Activated CD8-positive, alpha-beta T cell treated with anti-CD3 and anti-CD28 coated beads for 36 hours (primary cell): ENCODE measurements around the gene IMMT. TPM values are rescaled to one million over a fixed set of nuclear protein-coding genes. Genes with fewer than 3 reads are reported as not detected.
A peak's percentile ranks its signal among the peaks of the same experiment; 100 is the strongest.

ENCODE experiments used
- ATAC-seq: fragments of 200-7000 bp; cut with Tn5 transposase; one replicate; pipeline ENCODE4 v1.10.0; 2021; ENCODE audit warnings: mild to moderate bottlenecking, moderate library complexity
- CTCF ChIA-PET: fragments of 350-600 bp; sonication (Branson Sonifier 250); formaldehyde crosslinking; loops from one replicate; lab custom pipeline; 2021; ENCODE audit warnings: antibody characterized with exemption; lab: Charles Lee
- POLR2A ChIA-PET: fragments of 350-600 bp; sonication (Branson Sonifier 250); formaldehyde crosslinking; loops from one replicate; lab custom pipeline; 2021; ENCODE audit warnings: antibody characterized with exemption; lab: Charles Lee
- DNase-seq: peaks from one replicate; pipeline ENCODE4 v3.0.0-alpha.2; 2020
- H3K27ac Mint-ChIP-seq: one replicate; pipeline ENCODE4 v1.8.0; 2021; ENCODE audit warnings: mild to moderate bottlenecking, mixed read lengths
- H3K27me3 Mint-ChIP-seq: one replicate; pipeline ENCODE4 v1.8.0; 2021; ENCODE audit warnings: mixed read lengths
- H3K36me3 Mint-ChIP-seq: one replicate; pipeline ENCODE4 v1.8.0; 2021; ENCODE audit warnings: low read depth, mixed read lengths
- H3K4me1 Mint-ChIP-seq: one replicate; pipeline ENCODE4 v1.8.0; 2021; ENCODE audit warnings: low read depth, mixed read lengths
- H3K4me3 Mint-ChIP-seq: one replicate; pipeline ENCODE4 v1.8.0; 2021; ENCODE audit warnings: mild to moderate bottlenecking, moderate library complexity, mixed read lengths
- H3K9me3 Mint-ChIP-seq: one replicate; pipeline ENCODE4 v1.8.0; 2021; ENCODE audit warnings: mixed read lengths
- intact Hi-C: fragments of 100-400 bp; cut with micrococcal nuclease; formaldehyde crosslinking; loops from one replicate; pipeline ENCODE4 v1.10.0; 2022
- total RNA-seq, 2 experiments: library from RNA; stranded (reverse); gene quantifications; one replicate each; pipeline ENCODE4 v1.2.3, GENCODE V29; 2021
- TF ChIP-seq, protein P1 (sequence below): fragments of 200-600 bp; IDR thresholded peaks from one replicate; pipeline ENCODE4 v1.8.0; 2022; ENCODE audit warnings: antibody characterized with exemption, mild to moderate bottlenecking

The IMMT gene
- total RNA-seq, 2 experiments from 2014 or later, result 143 to 144 TPM

DNA sequence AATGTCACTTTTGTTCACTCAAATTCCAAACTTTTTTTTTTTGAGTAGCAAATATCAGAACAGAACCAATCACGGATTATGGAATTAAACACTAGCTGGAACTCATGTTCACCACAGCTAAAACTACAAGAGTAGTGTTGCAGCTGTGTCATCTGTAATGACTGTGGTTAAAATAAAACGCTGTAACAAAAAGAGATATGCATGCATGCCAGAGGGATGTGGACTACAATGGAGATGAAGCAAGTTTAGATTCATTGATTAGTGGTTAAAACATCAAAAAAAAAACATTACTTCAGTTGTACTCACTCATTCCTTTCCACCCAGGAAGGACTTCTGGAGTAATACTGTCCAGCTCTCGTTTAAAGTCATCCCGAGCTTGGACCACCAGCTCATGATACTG lies 37.0 kb downstream of the IMMT start:
- H3K36me3 Mint-ChIP-seq, result peaks cover 35% of the 10 kb centered on the region
- H3K9me3 Mint-ChIP-seq, result no peaks in the 10 kb centered on the region
- ATAC-seq (no peak), DNase-seq (no peak)
- TF ChIP-seq, protein P1, sequence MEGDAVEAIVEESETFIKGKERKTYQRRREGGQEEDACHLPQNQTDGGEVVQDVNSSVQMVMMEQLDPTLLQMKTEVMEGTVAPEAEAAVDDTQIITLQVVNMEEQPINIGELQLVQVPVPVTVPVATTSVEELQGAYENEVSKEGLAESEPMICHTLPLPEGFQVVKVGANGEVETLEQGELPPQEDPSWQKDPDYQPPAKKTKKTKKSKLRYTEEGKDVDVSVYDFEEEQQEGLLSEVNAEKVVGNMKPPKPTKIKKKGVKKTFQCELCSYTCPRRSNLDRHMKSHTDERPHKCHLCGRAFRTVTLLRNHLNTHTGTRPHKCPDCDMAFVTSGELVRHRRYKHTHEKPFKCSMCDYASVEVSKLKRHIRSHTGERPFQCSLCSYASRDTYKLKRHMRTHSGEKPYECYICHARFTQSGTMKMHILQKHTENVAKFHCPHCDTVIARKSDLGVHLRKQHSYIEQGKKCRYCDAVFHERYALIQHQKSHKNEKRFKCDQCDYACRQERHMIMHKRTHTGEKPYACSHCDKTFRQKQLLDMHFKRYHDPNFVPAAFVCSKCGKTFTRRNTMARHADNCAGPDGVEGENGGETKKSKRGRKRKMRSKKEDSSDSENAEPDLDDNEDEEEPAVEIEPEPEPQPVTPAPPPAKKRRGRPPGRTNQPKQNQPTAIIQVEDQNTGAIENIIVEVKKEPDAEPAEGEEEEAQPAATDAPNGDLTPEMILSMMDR, result no peak
- ChIA-PET CTCF (interaction anchor here (0.6 to 1.3 kb wide), 2 partner anchors 17 to 62 kb away, joined by 3 read pairs; no protein-coding TSS in a partner anchor), POLR2A (interaction anchor here (0.8 kb wide), 1 partner anchor 84 kb away, joined by 3 read pairs; no protein-coding TSS in a partner anchor)
- no peaks in the 10 kb centered on the region for H3K4me1 Mint-ChIP-seq
- intact Hi-C loops, result no loop called here
- no peaks in the 10 kb centered on the region for H3K27me3 Mint-ChIP-seq
- no peak overlapping the region for H3K27ac Mint-ChIP-seq
- no peak overlapping the region for H3K4me3 Mint-ChIP-seq

DNA sequence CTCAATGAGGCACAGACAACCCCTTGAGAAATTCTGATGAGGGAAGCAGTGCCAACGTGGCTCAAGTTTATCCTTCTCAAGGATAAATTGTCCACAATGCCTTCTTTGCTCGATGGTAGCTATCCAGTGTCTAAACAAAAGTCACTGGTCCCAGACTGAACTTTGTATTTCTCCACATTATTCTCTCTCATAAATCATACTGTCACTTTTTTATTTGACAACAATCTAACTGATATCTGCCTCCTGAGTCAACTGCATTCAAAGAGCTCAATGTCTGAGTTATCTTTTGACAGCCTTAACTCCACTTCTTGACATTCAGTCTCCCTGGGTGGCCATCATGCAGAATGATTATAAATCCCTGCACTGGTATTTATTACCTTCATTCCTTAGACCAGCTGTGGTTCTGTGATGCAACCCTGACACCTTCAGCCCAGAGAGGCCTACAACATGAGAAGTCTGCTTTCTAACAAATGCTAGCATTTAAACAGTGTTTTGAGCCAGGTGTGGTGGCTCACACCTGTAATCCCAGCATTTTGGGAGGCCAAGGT lies 38.2 kb downstream of the IMMT start:
- intact Hi-C loops, result no loop called here
- no peaks in the 10 kb centered on the region for H3K4me1 Mint-ChIP-seq
- H3K4me3 Mint-ChIP-seq, result no peak overlapping the region
- DNase-seq, result no peak
- ChIA-PET CTCF (no interaction called here), POLR2A (interaction anchor here (1.1 to 1.5 kb wide), 2 partner anchors 10 to 13 kb away, joined by 3 to 4 read pairs; no protein-coding TSS in a partner anchor)
- no peaks in the 10 kb centered on the region for H3K9me3 Mint-ChIP-seq
- H3K27me3 Mint-ChIP-seq, result no peaks in the 10 kb centered on the region
- peaks cover 30% of the 10 kb centered on the region for H3K36me3 Mint-ChIP-seq
- no peak for ATAC-seq
- no peak overlapping the region for H3K27ac Mint-ChIP-seq
- TF ChIP-seq, protein P1, result no peak

DNA sequence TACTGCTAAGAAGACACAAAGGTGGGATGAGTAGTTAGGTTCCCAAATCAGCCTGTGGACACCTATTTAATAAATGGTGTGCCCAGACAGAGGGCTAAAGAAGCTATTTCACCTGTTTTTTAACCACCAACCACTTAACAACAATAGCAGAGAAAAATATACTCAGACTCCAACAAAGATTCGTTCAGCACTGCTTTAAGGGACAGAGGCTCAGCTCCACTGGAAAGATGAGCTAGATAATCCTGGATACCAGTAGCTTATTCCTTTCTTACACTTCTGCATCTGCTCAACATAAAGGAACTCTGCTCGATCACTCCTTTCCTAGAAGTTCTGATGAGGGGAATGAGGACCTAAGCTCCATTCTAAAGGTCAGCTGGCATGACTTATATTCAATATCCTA lies 44.8 kb downstream of the IMMT start:
- POLR2A ChIA-PET, result interaction anchor here (0.6 to 1.5 kb wide), 6 partner anchors 12 to 260 kb away, joined by 3 to 4 read pairs (median 3); partner anchors contain the start of genes POLR1A and PTCD3
- Mint-ChIP-seq H3K27me3 (no peaks in the 10 kb centered on the region), H3K9me3 (no peaks in the 10 kb centered on the region), H3K4me1 (peaks cover 8% of the 10 kb centered on the region), H3K36me3 (peaks cover 42% of the 10 kb centered on the region), H3K4me3 (no peak overlapping the region), H3K27ac (no peak overlapping the region)
- DNase-seq (no peak), ATAC-seq (no peak)
- intact Hi-C loops, result no loop called here
- TF ChIP-seq, protein P1, result no peak
- CTCF ChIA-PET, result interaction anchor here (1.1 kb wide), 1 partner anchor 15 kb away, joined by 5 read pairs; no protein-coding TSS in a partner anchor

DNA sequence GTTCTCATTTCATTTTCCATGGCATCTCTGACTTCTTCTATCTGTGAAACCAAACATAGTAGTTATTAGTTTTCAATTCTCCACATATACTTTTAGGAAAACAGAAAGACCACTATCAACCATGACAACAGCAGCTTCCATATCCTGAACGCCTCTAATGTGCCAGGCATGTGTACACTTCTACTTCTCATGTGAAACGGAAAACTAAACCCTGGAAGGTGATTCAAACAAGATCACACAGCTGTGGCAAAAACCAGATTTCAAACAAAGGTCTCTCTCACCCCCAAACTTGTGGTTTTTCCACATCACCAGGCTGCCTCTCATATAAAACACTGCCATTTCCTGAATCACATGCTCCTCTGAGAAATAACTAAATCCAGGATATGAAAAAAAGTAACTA lies 47.5 kb downstream of the IMMT start:
- intact Hi-C loops, result no loop called here
- CTCF ChIA-PET, result interaction anchor here (0.7 kb wide), 1 partner anchor 30 kb away, joined by 3 read pairs; no protein-coding TSS in a partner anchor
- H3K27me3 Mint-ChIP-seq, result no peaks in the 10 kb centered on the region
- H3K9me3 Mint-ChIP-seq, result no peaks in the 10 kb centered on the region
- TF ChIP-seq, protein P1, result no peak
- peak overlapping the region; percentile 59 for H3K27ac Mint-ChIP-seq
- no peak for ATAC-seq
- POLR2A ChIA-PET, result interaction anchor here (0.8 to 1.2 kb wide), 2 partner anchors 9 kb away, joined by 3 to 4 read pairs; no protein-coding TSS in a partner anchor
- H3K4me1 Mint-ChIP-seq, result peaks cover 8% of the 10 kb centered on the region
- peaks cover 46% of the 10 kb centered on the region for H3K36me3 Mint-ChIP-seq
- no peak for DNase-seq
- no peak overlapping the region for H3K4me3 Mint-ChIP-seq

DNA sequence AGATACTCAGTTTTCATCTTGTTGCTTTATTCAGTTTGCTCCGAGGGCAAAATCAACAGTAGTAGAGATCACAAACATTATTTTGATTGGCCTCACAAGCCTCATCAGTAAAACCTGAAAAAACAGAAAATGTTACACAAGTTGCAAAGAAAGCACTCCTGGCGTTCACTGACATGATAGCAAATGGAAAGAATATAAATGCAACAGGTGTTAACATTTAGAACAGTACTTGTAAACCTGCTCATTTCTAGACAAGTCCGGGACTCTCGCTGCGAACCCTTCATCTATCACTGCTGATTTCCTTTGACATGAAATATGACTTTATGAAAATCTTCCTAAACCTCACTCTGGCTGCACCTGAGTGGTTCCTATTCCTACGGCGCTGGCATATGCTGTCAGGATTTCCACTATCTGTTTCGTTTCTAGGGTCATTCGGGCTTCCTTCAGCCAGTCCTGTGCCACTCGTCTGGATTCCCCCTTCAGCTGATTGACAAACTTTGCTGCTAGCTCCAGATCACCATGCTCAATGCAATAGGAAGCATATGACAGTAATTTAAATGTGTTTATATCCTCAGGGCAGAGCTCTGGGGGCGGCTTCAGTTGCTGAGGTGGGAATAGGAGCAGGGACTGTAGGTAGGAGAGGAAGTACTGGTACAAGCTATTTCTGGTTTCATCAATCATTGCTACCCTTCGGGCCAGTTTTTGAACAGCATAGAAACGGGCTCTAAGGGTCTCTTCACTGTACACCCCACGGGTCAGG lies 51.2 kb downstream of the IMMT start:
- Mint-ChIP-seq H3K4me1 (peaks cover 13% of the 10 kb centered on the region), H3K4me3 (no peak overlapping the region), H3K9me3 (no peaks in the 10 kb centered on the region), H3K36me3 (peaks cover 45% of the 10 kb centered on the region), H3K27me3 (no peaks in the 10 kb centered on the region), H3K27ac (peak overlapping the region; percentile 16)
- ChIA-PET CTCF (no interaction called here), POLR2A (interaction anchor here (0.9 to 1.2 kb wide), 4 partner anchors 10 to 38 kb away, joined by 3 to 5 read pairs (median 4); partner anchors contain the start of gene PTCD3)
- ATAC-seq (no peak), DNase-seq (no peak)
- TF ChIP-seq, protein P1, result no peak
- intact Hi-C loops, result no loop called here
